Right atrium auricular region (tissue), 2 donors: Measurements from ENCODE around the gene VPS4A. TPM values are rescaled to one million over a fixed set of nuclear protein-coding genes. Genes with fewer than 3 reads are reported as not detected.

Source experiments
- DNase-seq: peaks from one replicate; pipeline ENCODE4 v3.0.0-alpha.2; 2019; ENCODE audit warnings: low spot score
- H3K27ac ChIP-seq, 2 donors: fragments of 200-600 bp; sonication (generic); 1 replicate in 1 of 2; 2 replicates in 1 of 2; pipeline ENCODE4 v1.5.1; 2016 to 2019
- H3K27me3 ChIP-seq, 2 donors: fragments of 200-600 bp; sonication (generic); one replicate each; pipeline versions ENCODE4 v1.5.1 to v1.6.0; 2017 to 2019
- H3K36me3 ChIP-seq: fragments of 200-600 bp; sonication (generic); one replicate; pipeline ENCODE4 v1.5.1; 2016
- H3K4me1 ChIP-seq, 2 donors: fragments of 200-600 bp; sonication (generic); one replicate each; pipeline versions ENCODE4 v1.5.1 to v1.6.0; 2017 to 2019
- H3K4me3 ChIP-seq, 2 donors: fragments of 200-600 bp; sonication (generic); 1 replicate in 1 of 2; 2 replicates in 1 of 2; pipeline ENCODE4 v1.5.1; 2017 to 2019; ENCODE audit warnings: mild to moderate bottlenecking in 1 of 2, moderate library complexity in 1 of 2
- H3K9me3 ChIP-seq, 2 donors: fragments of 200-600 bp; sonication (generic); one replicate each; pipeline ENCODE4 v1.5.1; 2019
- CTCF ChIP-seq, 2 donors: fragments of 200-600 bp; sonication (generic); IDR thresholded peaks; one replicate each; pipeline ENCODE4 v1.5.1; 2019; ENCODE audit warnings: antibody characterized with exemption in 2 of 2
- total RNA-seq, 2 donors: library from RNA; depleted of rRNA; stranded (reverse); fragments of >200 nt; gene quantifications; one replicate each; pipeline ENCODE4 v1.1.0, GENCODE V29; 2016

The VPS4A gene
- total RNA-seq, 2 donors from 2014 or later = 25.4 to 36.4 TPM

GRCh38 chr16:69301187-69301586 lies 10.0 kb upstream of the VPS4A start:
- no peak overlapping the region for H3K27ac ChIP-seq
- H3K9me3 ChIP-seq = no peaks in the 10 kb centered on the region
- peaks cover 17% of the 10 kb centered on the region for H3K36me3 ChIP-seq

GRCh38 chr16:69301861-69302260 lies 9.3 kb upstream of the VPS4A start:
- Histone ChIP-seq H3K27ac (no peak overlapping the region), H3K4me3 (no peak overlapping the region), H3K36me3 (peaks cover 17% of the 10 kb centered on the region), H3K4me1 (no peaks in the 10 kb centered on the region), H3K9me3 (no peaks in the 10 kb centered on the region), H3K27me3 (no peaks in the 10 kb centered on the region)
- no peak for DNase-seq
- TF ChIP-seq CTCF (IDR thresholded peaks at IDR 0.05) = no peak

More at GRCh38 chr16:69301187-69301586, 10.0 kb upstream of the VPS4A start:
- Histone ChIP-seq H3K27me3 (no peaks in the 10 kb centered on the region), H3K4me1 (no peaks in the 10 kb centered on the region), H3K4me3 (no peak overlapping the region)
- no peak for TF ChIP-seq CTCF (IDR thresholded peaks at IDR 0.05)
- no peak for DNase-seq

- Histone ChIP-seq H3K4me1 (no peaks in the 10 kb centered on the region), H3K4me3 (no peak overlapping the region), H3K27me3 (no peaks in the 10 kb centered on the region), H3K27ac (no peak overlapping the region), H3K9me3 (no peaks in the 10 kb centered on the region), H3K36me3 (peaks cover 17% of the 10 kb centered on the region)
- no peak for TF ChIP-seq CTCF (IDR thresholded peaks at IDR 0.05)
- DNase-seq = no peak
Observed at GRCh38 chr16:69302301-69302700, 8.8 kb upstream of the VPS4A start.

- no peak for TF ChIP-seq CTCF (IDR thresholded peaks at IDR 0.05)
- no peaks in the 10 kb centered on the region for H3K27me3 ChIP-seq
- no peaks in the 10 kb centered on the region for H3K9me3 ChIP-seq
- peaks cover 1% of the 10 kb centered on the region for H3K36me3 ChIP-seq
- H3K4me3 ChIP-seq = no peak overlapping the region
- no peak overlapping the region for H3K27ac ChIP-seq
- peaks cover 0 to 4% of the 10 kb centered on the region in 2 donors for H3K4me1 ChIP-seq
- DNase-seq = no peak
Observed at GRCh38 chr16:69306031-69306430, 5.1 kb upstream of the VPS4A start.

GRCh38 chr16:69307091-69307490 lies 4.1 kb upstream of the VPS4A start:
- TF ChIP-seq CTCF (IDR thresholded peaks at IDR 0.05) = no peak
- H3K4me3 ChIP-seq = no peak overlapping the region
- peaks cover 0 to 9% of the 10 kb centered on the region in 2 donors for H3K4me1 ChIP-seq
- no peaks in the 10 kb centered on the region for H3K27me3 ChIP-seq
- no peak for DNase-seq
- no peaks in the 10 kb centered on the region for H3K36me3 ChIP-seq
- H3K27ac ChIP-seq = no peak overlapping the region
- H3K9me3 ChIP-seq = no peaks in the 10 kb centered on the region

GRCh38 chr16:69307856-69308255 lies 3.3 kb upstream of the VPS4A start:
- Histone ChIP-seq H3K4me3 (no peak overlapping the region), H3K36me3 (no peaks in the 10 kb centered on the region), H3K4me1 (peaks cover 0 to 17% of the 10 kb centered on the region in 2 donors), H3K27ac (no peak overlapping the region), H3K27me3 (no peaks in the 10 kb centered on the region), H3K9me3 (no peaks in the 10 kb centered on the region)
- no peak for DNase-seq
- TF ChIP-seq CTCF (IDR thresholded peaks at IDR 0.05) = no peak
